H9 (cell line): ENCODE results near the gene MEIS2. TPM values are rescaled to one million over a fixed set of nuclear protein-coding genes. Genes with fewer than 3 reads are reported as not detected.

ENCODE experiments used
- DNase-seq: peaks from one replicate; pipeline ENCODE4 v3.0.0-alpha.2; 2017
- H2AFZ ChIP-seq: one replicate; pipeline ENCODE4 v1.6.1; 2013; ENCODE audit warnings: mild to moderate bottlenecking, low read length, control low read depth, moderate library complexity
- H2AK5ac ChIP-seq: 2 replicates; pipeline ENCODE4 v1.6.1; 2013; ENCODE audit warnings: low read length, control low read depth, mixed read lengths; ENCODE audit not compliant: insufficient read length
- H2BK120ac ChIP-seq: one replicate; pipeline ENCODE4 v1.6.1; 2013; ENCODE audit warnings: low read depth, mild to moderate bottlenecking, low read length, control low read depth, inconsistent platforms; ENCODE audit not compliant: poor library complexity, severe bottlenecking
- H2BK12ac ChIP-seq: 2 replicates; pipeline ENCODE4 v1.6.1; 2013; ENCODE audit warnings: low read length, control low read depth, mixed read lengths, low read depth; ENCODE audit not compliant: insufficient read length
- H2BK15ac ChIP-seq: 2 replicates; pipeline ENCODE4 v1.6.1; 2013; ENCODE audit warnings: low read depth, low read length, control low read depth
- H2BK20ac ChIP-seq: one replicate; pipeline ENCODE4 v1.6.1; 2013; ENCODE audit warnings: low read depth, mild to moderate bottlenecking, low read length, control low read depth, inconsistent platforms; ENCODE audit not compliant: poor library complexity, severe bottlenecking
- H2BK5ac ChIP-seq: 2 replicates; pipeline ENCODE4 v1.6.1; 2013; ENCODE audit warnings: low read length, control low read depth, mixed read lengths; ENCODE audit not compliant: insufficient read length
- H3K14ac ChIP-seq: 2 replicates; pipeline ENCODE4 v1.6.1; 2013; ENCODE audit warnings: low read length, control low read depth; ENCODE audit not compliant: insufficient read depth
- H3K18ac ChIP-seq: 2 replicates; pipeline ENCODE4 v1.6.1; 2013; ENCODE audit warnings: low read depth, mild to moderate bottlenecking, mixed read lengths, low read length, control low read depth; ENCODE audit not compliant: insufficient read length
- H3K23ac ChIP-seq: 2 replicates; pipeline ENCODE4 v1.6.1; 2013; ENCODE audit warnings: low read length, control low read depth, mixed read lengths, low read depth; ENCODE audit not compliant: insufficient read length
- H3K23me2 ChIP-seq: 2 replicates; pipeline ENCODE4 v1.6.1; 2013; ENCODE audit warnings: low read depth, mild to moderate bottlenecking, mixed read lengths, low read length, control low read depth; ENCODE audit not compliant: insufficient read length, poor library complexity, severe bottlenecking
- H3K27ac ChIP-seq: 2 replicates; pipeline ENCODE4 v1.5.1; 2013; ENCODE audit warnings: low read length, control low read depth, mixed read lengths, low read depth; ENCODE audit not compliant: insufficient read length
- H3K27me3 ChIP-seq: 2 replicates; pipeline ENCODE4 v1.6.1; 2013; ENCODE audit warnings: low read length, control low read depth, inconsistent platforms; ENCODE audit not compliant: insufficient read depth
- H3K4ac ChIP-seq: 2 replicates; pipeline ENCODE4 v1.6.1; 2013; ENCODE audit warnings: low read depth, mild to moderate bottlenecking, control low read depth, inconsistent platforms, low read length, moderate library complexity
- H3K4me1 ChIP-seq: 2 replicates; pipeline ENCODE4 v1.6.1; 2013; ENCODE audit warnings: low read length, control low read depth, inconsistent platforms; ENCODE audit not compliant: insufficient read depth
- H3K4me2 ChIP-seq: 2 replicates; pipeline ENCODE4 v1.6.1; 2013; ENCODE audit warnings: low read length, control low read depth, mixed read lengths; ENCODE audit not compliant: insufficient read length, insufficient read depth
- H3K56ac ChIP-seq: 2 replicates; pipeline ENCODE4 v1.6.1; 2013; ENCODE audit warnings: low read depth, mild to moderate bottlenecking, mixed read lengths, low read length, control low read depth; ENCODE audit not compliant: insufficient read length
- H3K79me1 ChIP-seq: 2 replicates; pipeline ENCODE4 v1.6.1; 2013; ENCODE audit warnings: low read depth, mild to moderate bottlenecking, moderate library complexity, low read length, control low read depth, inconsistent platforms; ENCODE audit not compliant: insufficient read depth, poor library complexity, severe bottlenecking
- H3K79me2 ChIP-seq: 2 replicates; pipeline ENCODE4 v1.6.1; 2013; ENCODE audit warnings: low read length, control low read depth, inconsistent platforms; ENCODE audit not compliant: insufficient read depth
- H3K9ac ChIP-seq: 2 replicates; pipeline ENCODE4 v1.6.1; 2013; ENCODE audit warnings: low read length, control low read depth, mixed read lengths; ENCODE audit not compliant: insufficient read length; ENCODE audit errors: extremely low read depth
- H3K9me3 ChIP-seq: one replicate; pipeline ENCODE4 v1.6.1; 2013; ENCODE audit warnings: low read depth, low read length, inconsistent platforms; ENCODE audit not compliant: control insufficient read depth
- H3T11ph ChIP-seq: one replicate; pipeline ENCODE4 v1.6.1; 2013; ENCODE audit warnings: mild to moderate bottlenecking, low read length, control low read depth, inconsistent platforms
- H4K20me1 ChIP-seq: one replicate; pipeline ENCODE4 v1.6.1; 2013; ENCODE audit not compliant: control insufficient read depth, insufficient read length, insufficient read depth
- H4K5ac ChIP-seq: 2 replicates; pipeline ENCODE4 v1.6.1; 2013; ENCODE audit warnings: low read depth, mild to moderate bottlenecking, mixed read lengths, low read length, control low read depth; ENCODE audit not compliant: insufficient read length
- H4K8ac ChIP-seq: replicated peaks from 2 replicates; pipeline ENCODE4 v1.6.1; 2013; ENCODE audit warnings: low read length, control low read depth, mixed read lengths, low read depth; ENCODE audit not compliant: insufficient read length
- H4K91ac ChIP-seq: 2 replicates; pipeline ENCODE4 v1.6.1; 2013; ENCODE audit warnings: low read depth, mild to moderate bottlenecking, moderate library complexity, mixed read lengths, low read length, control low read depth; ENCODE audit not compliant: insufficient read length
- H3K27ac Mint-ChIP-seq, 3 experiments: 2 replicates in 2 of 3; 3 replicates in 1 of 3; pipeline ENCODE4 v1.8.0; 2020 to 2021; ENCODE audit warnings: mixed read lengths in 3 of 3, mild to moderate bottlenecking in 1 of 3, moderate library complexity in 1 of 3
- H3K27me3 Mint-ChIP-seq: 2 replicates; pipeline ENCODE4 v1.8.0; 2021; ENCODE audit warnings: low read depth, mild to moderate bottlenecking, moderate library complexity, mixed read lengths
- H3K36me3 Mint-ChIP-seq, 3 experiments: 2 replicates in 2 of 3; 3 replicates in 1 of 3; pipeline ENCODE4 v1.8.0; 2020 to 2021; ENCODE audit warnings: low read depth in 3 of 3, mixed read lengths in 3 of 3; ENCODE audit not compliant: insufficient read depth in 1 of 3
- H3K4me1 Mint-ChIP-seq, 2 experiments: 2 replicates each; pipeline ENCODE4 v1.8.0; 2020; ENCODE audit warnings: mixed read lengths in 2 of 2
- H3K4me3 Mint-ChIP-seq, 2 experiments: 2 replicates in 1 of 2; 3 replicates in 1 of 2; pipeline ENCODE4 v1.8.0; 2020 to 2021; ENCODE audit warnings: mild to moderate bottlenecking in 2 of 2, mixed read lengths in 2 of 2, moderate library complexity in 1 of 2
- H3K9me3 Mint-ChIP-seq, 2 experiments: 2 replicates in 1 of 2; 3 replicates in 1 of 2; pipeline ENCODE4 v1.8.0; 2020; ENCODE audit warnings: mild to moderate bottlenecking in 2 of 2, mixed read lengths in 2 of 2, moderate library complexity in 1 of 2
- WGBS: extraction: QIAGEN DNeasy Blood & Tissue Kit; methylation state at CpG from one replicate; pipeline ENCODE4 v1.1.7; 2013; ENCODE audit warnings: missing lambda C conversion rate, low lambda C conversion rate, mixed read lengths; ENCODE audit not compliant: insufficient read length; ENCODE audit errors: extremely low coverage; 5-methylcytosine and 5-hydroxymethylcytosine counted together
- total RNA-seq: library from RNA; stranded (reverse); gene quantifications from 2 replicates; pipeline ENCODE4 v1.2.1, GENCODE V29; 2021
- TF ChIP-seq, protein P1 (sequence below): fragments of 200-600 bp; sonication (generic); conservative IDR thresholded peaks from 3 replicates; pipeline ENCODE4 v1.8.0; 2021; ENCODE audit warnings: antibody characterized with exemption, mild to moderate bottlenecking

MEIS2 gene
- total RNA-seq, 1 experiment from 2014 or later = 0.35 TPM

- peak overlapping the region in 1 of 3 experiments; percentile 17; a peak in 1 of 7 replicates for H3K27ac Mint-ChIP-seq
- H3K4me1 Mint-ChIP-seq = peaks cover 24 to 26% of the 10 kb centered on the region in 2 experiments
- H2AK5ac ChIP-seq = no peak overlapping the region
- no peak overlapping the region for H2AFZ ChIP-seq
- no peak overlapping the region for H3K56ac ChIP-seq
- H3K27ac ChIP-seq = no peak overlapping the region
- H3K4ac ChIP-seq = no peak overlapping the region
- H3K9me3 Mint-ChIP-seq = peaks cover 0 to under 1% of the 10 kb centered on the region in 2 experiments; a peak in 1 of 5 replicates
- peaks cover 0 to 5% (median 0%) of the 10 kb centered on the region in 3 experiments; a peak in 1 of 7 replicates for H3K36me3 Mint-ChIP-seq
- no peaks in the 10 kb centered on the region for H3K79me2 ChIP-seq
- H3K9ac ChIP-seq = no peak overlapping the region
- no peak overlapping the region for H3K18ac ChIP-seq
- H3K79me1 ChIP-seq = no peaks in the 10 kb centered on the region
- H2BK12ac ChIP-seq = no peak overlapping the region
- H4K20me1 ChIP-seq = no peaks in the 10 kb centered on the region
- H3K4me2 ChIP-seq = no peak overlapping the region
- H3K9me3 ChIP-seq = no peaks in the 10 kb centered on the region
- no peak overlapping the region for H2BK5ac ChIP-seq
- no peaks in the 10 kb centered on the region for H3K27me3 Mint-ChIP-seq
- H2BK15ac ChIP-seq = no peak overlapping the region
- H3K4me1 ChIP-seq = no peaks in the 10 kb centered on the region
- no peak overlapping the region for H4K5ac ChIP-seq
- no CpG with 5 or more reads among the region's 4 CpGs for WGBS
- no peak overlapping the region for H3K4me3 Mint-ChIP-seq
- no peak overlapping the region for H2BK20ac ChIP-seq
- H3K14ac ChIP-seq = no peak overlapping the region
- H3K27me3 ChIP-seq = no peaks in the 10 kb centered on the region
- H2BK120ac ChIP-seq = no peak overlapping the region
- no peak overlapping the region for H4K8ac ChIP-seq
- TF ChIP-seq, protein P1, sequence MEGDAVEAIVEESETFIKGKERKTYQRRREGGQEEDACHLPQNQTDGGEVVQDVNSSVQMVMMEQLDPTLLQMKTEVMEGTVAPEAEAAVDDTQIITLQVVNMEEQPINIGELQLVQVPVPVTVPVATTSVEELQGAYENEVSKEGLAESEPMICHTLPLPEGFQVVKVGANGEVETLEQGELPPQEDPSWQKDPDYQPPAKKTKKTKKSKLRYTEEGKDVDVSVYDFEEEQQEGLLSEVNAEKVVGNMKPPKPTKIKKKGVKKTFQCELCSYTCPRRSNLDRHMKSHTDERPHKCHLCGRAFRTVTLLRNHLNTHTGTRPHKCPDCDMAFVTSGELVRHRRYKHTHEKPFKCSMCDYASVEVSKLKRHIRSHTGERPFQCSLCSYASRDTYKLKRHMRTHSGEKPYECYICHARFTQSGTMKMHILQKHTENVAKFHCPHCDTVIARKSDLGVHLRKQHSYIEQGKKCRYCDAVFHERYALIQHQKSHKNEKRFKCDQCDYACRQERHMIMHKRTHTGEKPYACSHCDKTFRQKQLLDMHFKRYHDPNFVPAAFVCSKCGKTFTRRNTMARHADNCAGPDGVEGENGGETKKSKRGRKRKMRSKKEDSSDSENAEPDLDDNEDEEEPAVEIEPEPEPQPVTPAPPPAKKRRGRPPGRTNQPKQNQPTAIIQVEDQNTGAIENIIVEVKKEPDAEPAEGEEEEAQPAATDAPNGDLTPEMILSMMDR = no peak
- no peak overlapping the region for H3K23ac ChIP-seq
- H3T11ph ChIP-seq = no peak overlapping the region
- H3K23me2 ChIP-seq = no peaks in the 10 kb centered on the region
- no peak overlapping the region for H4K91ac ChIP-seq
- DNase-seq = no peak
These were observed 84.9 kb downstream of the MEIS2 start for GRCh38 chr15:37015451-37015850.
